ENCODE data around the gene ZCCHC24. TPM values are rescaled to one million over a fixed set of nuclear protein-coding genes. Genes with fewer than 3 reads are reported as not detected.

Gene ZCCHC24
- total and polyA plus RNA-seq, 8 donors: 3.5 to 13.2 (median 7.3) TPM

GRCh38 chr10:79385392-79385795 is 60.0 kb downstream of the ZCCHC24 start:
- intact Hi-C loops (cut with DNase I): no loop called here
- Histone ChIP-seq H3K4me3 (no peak overlapping the region), H3K9me3 (no peaks in the 10 kb centered on the region), H3K36me3 (no peaks in the 10 kb centered on the region), H3K27me3 (no peaks in the 10 kb centered on the region), H3K4me1 (no peaks in the 10 kb centered on the region), H3K27ac (no peak overlapping the region)
- peak in 1 of 6 donors; percentile 30 for DNase-seq
- no peak for ATAC-seq
- 87 to 94% methylated on average over 9 of the region's 9 CpGs for WGBS, 2 donors
- no peak for FAIRE-seq
- no peak for TF ChIP-seq CTCF (IDR thresholded peaks at IDR 0.05)

- Histone ChIP-seq H3K9me3 (no peaks in the 10 kb centered on the region), H3K4me1 (no peaks in the 10 kb centered on the region), H3K27me3 (no peaks in the 10 kb centered on the region), H3K4me3 (no peak overlapping the region), H3K36me3 (no peaks in the 10 kb centered on the region), H3K27ac (no peak overlapping the region)
- DNase-seq (peak in 3 of 6 donors; percentile 4 to 35 (median 5)), ATAC-seq (no peak), FAIRE-seq (no peak)
- intact Hi-C loops (cut with DNase I): no loop called here
- TF ChIP-seq CTCF (IDR thresholded peaks at IDR 0.05): no peak
- WGBS, 2 donors: 92 to 93% methylated on average over 14 of the region's 14 CpGs
Observed at GRCh38 chr10:79384773-79385391, 60.5 kb downstream of the ZCCHC24 start.

GRCh38 chr10:79383974-79384606 is 61.3 kb downstream of the ZCCHC24 start:
- Histone ChIP-seq H3K9me3 (no peaks in the 10 kb centered on the region), H3K27ac (no peak overlapping the region), H3K36me3 (no peaks in the 10 kb centered on the region), H3K4me1 (no peaks in the 10 kb centered on the region), H3K4me3 (no peak overlapping the region), H3K27me3 (no peaks in the 10 kb centered on the region)
- no peak for FAIRE-seq
- DNase-seq: peak in 4 of 6 donors; percentile 7 to 55 (median 28)
- intact Hi-C loops (cut with DNase I): no loop called here
- WGBS, 2 donors: 91 to 93% methylated on average over 12 of the region's 12 CpGs
- no peak for TF ChIP-seq CTCF (IDR thresholded peaks at IDR 0.05)
- no peak for ATAC-seq

GRCh38 chr10:79382491-79382941 is 62.9 kb downstream of the ZCCHC24 start:
- no peak for ATAC-seq
- intact Hi-C loops (cut with DNase I): no loop called here
- Histone ChIP-seq H3K4me3 (no peak overlapping the region), H3K27ac (no peak overlapping the region), H3K9me3 (no peaks in the 10 kb centered on the region), H3K36me3 (no peaks in the 10 kb centered on the region), H3K4me1 (no peaks in the 10 kb centered on the region), H3K27me3 (no peaks in the 10 kb centered on the region)
- 83 to 86% methylated on average over 18 of the region's 18 CpGs for WGBS, 2 donors
- no peak for FAIRE-seq
- no peak for TF ChIP-seq CTCF (IDR thresholded peaks at IDR 0.05)
- DNase-seq: peak in 4 of 6 donors; percentile 10 to 44 (median 22)

- Histone ChIP-seq H3K9me3 (no peaks in the 10 kb centered on the region), H3K27ac (no peak overlapping the region), H3K4me3 (no peak overlapping the region), H3K36me3 (no peaks in the 10 kb centered on the region), H3K4me1 (no peaks in the 10 kb centered on the region), H3K27me3 (no peaks in the 10 kb centered on the region)
- ATAC-seq (peak; percentile 34 to 61 (median 50)), DNase-seq (peak in 4 of 6 donors; percentile 23 to 64 (median 44)), FAIRE-seq (no peak)
- TF ChIP-seq CTCF (IDR thresholded peaks at IDR 0.05): no peak
- 58 to 65% methylated on average over 11 of the region's 11 CpGs for WGBS, 2 donors
- intact Hi-C loops (cut with DNase I): no loop called here
Observed at GRCh38 chr10:79381804-79382221, 63.6 kb downstream of the ZCCHC24 start.

All from pancreas (tissue), 10 donors.